HCT116 (cell line): ENCODE data around the gene CETP. TPM values are rescaled to one million over a fixed set of nuclear protein-coding genes. Genes with fewer than 3 reads are reported as not detected.

ENCODE experiments used
- ATAC-seq: fragments of 200-7000 bp; cut with Tn5 transposase; 2 replicates; pipeline ENCODE4 v1.9.1; 2020; ENCODE audit warnings: mild to moderate bottlenecking, moderate library complexity
- BruUV-seq: library from RNA; stranded (reverse); fragments of 400-500 nt; replicated peaks from 2 replicates; lab custom pipeline; 2021; lab: Mats Ljungman, UMichigan
- CTCF ChIA-PET: fragments of 300-600 bp; sonication (Branson Sonifier 250); formaldehyde crosslinking; loops from one replicate; lab custom pipeline; 2021; ENCODE audit warnings: antibody characterized with exemption; lab: Charles Lee
- POLR2A ChIA-PET: fragments of 300-600, 350-600 bp; sonication (Branson Sonifier 250); formaldehyde crosslinking; loops from one replicate; lab custom pipeline; 2021; ENCODE audit warnings: antibody characterized with exemption; lab: Charles Lee
- RAD21 ChIA-PET, 2 experiments: fragments of 300-600 bp; sonication (Branson Sonifier 250); formaldehyde crosslinking; loops; one replicate each; lab custom pipeline; 2023; ENCODE audit warnings: low total read pairs in 2 of 2; ENCODE audit not compliant: uncharacterized antibody in 2 of 2, unreplicated experiment in 2 of 2, low non-redundant PET in 1 of 2; lab: Charles Lee
- DNase-seq: peaks from one replicate; pipeline ENCODE4 v3.0.0-alpha.2; 2010; ENCODE audit warnings: low read depth, low spot score
- H2AFZ ChIP-seq: fragments of 200-600 bp; shearing (Covaris generic), sonication (generic); 2 replicates; pipeline ENCODE4 v1.6.1; 2017; ENCODE audit warnings: low read depth, mixed run types, mixed read lengths, antibody characterized with exemption, low read length; ENCODE audit not compliant: poor library complexity, severe bottlenecking
- H3K27ac ChIP-seq: 2 replicates; pipeline ENCODE4 v1.5.1; 2012; ENCODE audit warnings: low read depth, low read length
- H3K27me3 ChIP-seq: fragments of 200-600 bp; sonication (generic); 2 replicates; pipeline ENCODE4 v1.6.1; 2016; ENCODE audit warnings: mixed run types, low read length, mixed read lengths; ENCODE audit not compliant: insufficient read depth
- H3K36me3 ChIP-seq, 2 experiments: fragments of 200-500 bp in 1 of 2; fragments of 200-600 bp in 1 of 2; sonication (Bioruptor generic) in 1 of 2; sonication (generic) in 1 of 2; 2 replicates each; pipeline versions ENCODE4 v1.5.1 to v1.6.1; 2014 to 2016; ENCODE audit warnings: low read length in 2 of 2, inconsistent platforms in 1 of 2, mixed read lengths in 1 of 2, mixed run types in 1 of 2; ENCODE audit not compliant: insufficient read depth in 2 of 2, control insufficient read depth in 1 of 2
- H3K4me1 ChIP-seq, 2 experiments: fragments of 200-600 bp in 1 of 2; sonication (generic) in 1 of 2; 2 replicates each; pipeline versions ENCODE4 v1.5.1 to v1.6.1; 2012 to 2017; ENCODE audit warnings: low read length in 2 of 2, inconsistent platforms in 1 of 2, mild to moderate bottlenecking in 1 of 2, mixed read lengths in 1 of 2, mixed run types in 1 of 2, moderate library complexity in 1 of 2; ENCODE audit not compliant: insufficient read depth in 2 of 2, control insufficient read depth in 1 of 2
- H3K4me2 ChIP-seq: fragments of 200-600 bp; sonication (generic); 2 replicates; pipeline ENCODE4 v1.6.1; 2017; ENCODE audit warnings: mixed run types, low read length, mixed read lengths
- H3K4me3 ChIP-seq, 2 experiments: fragments of 200-600 bp in 1 of 2; sonication (generic) in 1 of 2; replicated peaks in 1 of 2; 2 replicates each; pipeline ENCODE4 v1.5.1; 2011 to 2016; ENCODE audit warnings: low read length in 2 of 2, control low read depth in 1 of 2, low read depth in 1 of 2, mild to moderate bottlenecking in 1 of 2, mixed read lengths in 1 of 2, mixed run types in 1 of 2
- H3K79me2 ChIP-seq: fragments of 200-600 bp; sonication (generic); 2 replicates; pipeline ENCODE4 v1.6.1; 2017; ENCODE audit warnings: mild to moderate bottlenecking, mixed run types, low read length, moderate library complexity, mixed read lengths; ENCODE audit not compliant: insufficient read depth
- H3K9ac ChIP-seq: fragments of 200-600 bp; sonication (generic); 2 replicates; pipeline ENCODE4 v1.6.1; 2016; ENCODE audit warnings: low read length, mixed read lengths
- H3K9me2 ChIP-seq: fragments of 200-600 bp; sonication (generic), shearing (Covaris generic); 2 replicates; pipeline ENCODE4 v1.6.1; 2017; ENCODE audit warnings: mixed run types, mild to moderate bottlenecking, moderate library complexity; ENCODE audit not compliant: insufficient read depth
- H3K9me3 ChIP-seq, 2 experiments: fragments of 200-500 bp in 1 of 2; fragments of 200-600 bp in 1 of 2; sonication (Bioruptor generic) in 1 of 2; sonication (generic) in 1 of 2; 2 replicates each; pipeline ENCODE4 v1.6.1; 2014 to 2017; ENCODE audit warnings: low read length in 2 of 2, mixed read lengths in 2 of 2, inconsistent platforms in 1 of 2, low read depth in 1 of 2, mild to moderate bottlenecking in 1 of 2, mixed run types in 1 of 2, moderate library complexity in 1 of 2; ENCODE audit not compliant: control insufficient read depth in 1 of 2, insufficient read depth in 1 of 2
- H4K20me1 ChIP-seq: fragments of 200-600 bp; sonication (generic), shearing (Covaris generic); 2 replicates; pipeline ENCODE4 v1.6.1; 2017; ENCODE audit warnings: mixed run types, mild to moderate bottlenecking, moderate library complexity; ENCODE audit not compliant: insufficient read depth
- CBX3 ChIP-seq: IDR thresholded peaks from 2 replicates; pipeline ENCODE4 v1.6.1; 2012; ENCODE audit warnings: low read depth
- EGR1 ChIP-seq: IDR thresholded peaks from 2 replicates; pipeline ENCODE4 v1.6.1; 2012; ENCODE audit warnings: low read depth
- ELF1 ChIP-seq: IDR thresholded peaks from 2 replicates; pipeline ENCODE4 v1.6.1; 2012; ENCODE audit warnings: low read depth, borderline replicate concordance
- FOSL1 ChIP-seq: IDR thresholded peaks from 2 replicates; pipeline ENCODE4 v1.6.1; 2012; ENCODE audit warnings: low read depth
- POLR2AphosphoS5 ChIP-seq: IDR thresholded peaks from 2 replicates; pipeline ENCODE4 v1.6.1; 2011; ENCODE audit warnings: mild to moderate bottlenecking, low read depth, low read length, moderate library complexity
- RAD21 ChIP-seq: IDR thresholded peaks from 2 replicates; pipeline ENCODE4 v1.6.1; 2012; ENCODE audit warnings: low read depth, mild to moderate bottlenecking
- SIN3A ChIP-seq: IDR thresholded peaks from 2 replicates; pipeline ENCODE4 v1.6.1; 2012; ENCODE audit warnings: low read depth
- SP1 ChIP-seq: IDR thresholded peaks from 2 replicates; pipeline ENCODE4 v1.6.1; 2012; ENCODE audit warnings: low read depth
- TCF7L2 ChIP-seq: IDR thresholded peaks from 2 replicates; pipeline ENCODE4 v1.7.0; 2011; ENCODE audit warnings: borderline replicate concordance, inconsistent platforms; ENCODE audit not compliant: insufficient read depth, insufficient read length; ENCODE audit errors: extremely low read depth
- YY1 ChIP-seq: IDR thresholded peaks from 2 replicates; pipeline ENCODE4 v1.6.1; 2011; ENCODE audit warnings: low read length, low read depth, moderate library complexity, mild to moderate bottlenecking; ENCODE audit not compliant: insufficient replicate concordance; ENCODE audit errors: extremely low read depth
- ZFX ChIP-seq: fragments of 450-650 bp; IDR thresholded peaks from 2 replicates; pipeline ENCODE4 v1.6.1; 2017
- ZNF274 ChIP-seq: fragments of 200-500 bp; sonication (Bioruptor generic); IDR thresholded peaks from 2 replicates; pipeline ENCODE4 v1.6.1; 2014; ENCODE audit warnings: mild to moderate bottlenecking, low read depth, low read length, inconsistent platforms
- intact Hi-C: fragments of 100-400 bp; cut with micrococcal nuclease; formaldehyde crosslinking; loops from 2 replicates; pipeline ENCODE4 v1.10.0; 2022
- total RNA-seq: library from RNA; stranded (reverse); gene quantifications from one replicate; pipeline ENCODE4 v1.2.1, GENCODE V29; 2021; ENCODE audit not compliant: unreplicated experiment
- TF ChIP-seq, protein P1 (sequence below), 3 experiments: fragments of 200-600 bp in 1 of 3; sonication (generic) in 1 of 3; IDR thresholded peaks in 2 of 3; conservative IDR thresholded peaks in 1 of 3; 2 replicates each; pipeline ENCODE4 v1.5.1; 2012 to 2017; ENCODE audit warnings: low read depth in 2 of 3, low read length in 2 of 3, antibody characterized with exemption in 1 of 3, borderline replicate concordance in 1 of 3, control low read depth in 1 of 3, mild to moderate bottlenecking in 1 of 3, mixed read lengths in 1 of 3, mixed run types in 1 of 3, moderate library complexity in 1 of 3; ENCODE audit not compliant: insufficient read depth in 1 of 3
- TF ChIP-seq, protein P2 (sequence below): IDR thresholded peaks from 2 replicates; pipeline ENCODE4 v1.6.1; 2011; ENCODE audit warnings: mild to moderate bottlenecking, low read length, moderate library complexity; ENCODE audit not compliant: insufficient replicate concordance; ENCODE audit errors: extremely low read depth
- TF ChIP-seq, protein P3 (sequence below): IDR thresholded peaks from 2 replicates; pipeline ENCODE4 v1.6.1; 2012; ENCODE audit warnings: low read depth

CETP gene
- total RNA-seq, 1 experiment from 2014 or later = not detected

DNA sequence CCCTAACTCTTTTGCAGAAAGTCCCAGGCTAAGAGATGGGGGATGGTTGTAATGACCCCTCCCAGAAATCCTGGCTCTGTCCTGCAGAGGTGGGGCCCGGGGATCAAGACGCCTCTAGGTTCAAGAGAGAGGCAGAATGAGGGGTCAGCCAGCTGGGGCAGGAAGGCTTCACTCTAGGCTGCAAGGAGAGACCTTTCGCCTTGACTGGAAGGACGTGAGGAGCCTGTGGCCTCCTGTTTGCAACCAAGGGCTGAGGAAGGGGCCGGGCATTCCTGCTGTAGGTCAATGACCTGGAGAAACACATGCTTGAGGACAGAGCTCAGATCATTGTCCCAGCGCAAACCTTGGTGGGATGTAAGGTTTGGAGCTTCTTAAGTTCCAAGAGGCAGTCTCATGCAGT is 8.7 kb upstream of the CETP start:
- Histone ChIP-seq H3K9ac (no peak overlapping the region), H3K79me2 (no peaks in the 10 kb centered on the region), H3K27me3 (no peaks in the 10 kb centered on the region), H3K9me3 (no peaks in the 10 kb centered on the region), H3K36me3 (no peaks in the 10 kb centered on the region), H4K20me1 (no peaks in the 10 kb centered on the region), H3K4me2 (no peak overlapping the region), H2AFZ (no peak overlapping the region), H3K27ac (no peak overlapping the region), H3K9me2 (no peaks in the 10 kb centered on the region), H3K4me3 (no peak overlapping the region), H3K4me1 (no peaks in the 10 kb centered on the region)
- ATAC-seq (no peak), DNase-seq (no peak)
- intact Hi-C loops = no loop called here
- RAD21 ChIA-PET = interaction anchor here in 1 of 2 experiments (1.3 kb wide), 1 partner anchor 87 kb away, joined by 4 read pairs; no protein-coding TSS in a partner anchor
- no TSS peak for BruUV-seq
- CTCF ChIA-PET = interaction anchor here (1.0 to 1.5 kb wide), 3 partner anchors 9 to 14 kb away, joined by 3 to 6 read pairs (median 4); no protein-coding TSS in a partner anchor
- no peak for TF ChIP-seq CBX3
- no peak for TF ChIP-seq SIN3A
- no peak for TF ChIP-seq RAD21
- TF ChIP-seq ZFX = no peak
- no peak for TF ChIP-seq ELF1
- TF ChIP-seq EGR1 = no peak
- no peak for TF ChIP-seq TCF7L2
- TF ChIP-seq, protein P1, sequence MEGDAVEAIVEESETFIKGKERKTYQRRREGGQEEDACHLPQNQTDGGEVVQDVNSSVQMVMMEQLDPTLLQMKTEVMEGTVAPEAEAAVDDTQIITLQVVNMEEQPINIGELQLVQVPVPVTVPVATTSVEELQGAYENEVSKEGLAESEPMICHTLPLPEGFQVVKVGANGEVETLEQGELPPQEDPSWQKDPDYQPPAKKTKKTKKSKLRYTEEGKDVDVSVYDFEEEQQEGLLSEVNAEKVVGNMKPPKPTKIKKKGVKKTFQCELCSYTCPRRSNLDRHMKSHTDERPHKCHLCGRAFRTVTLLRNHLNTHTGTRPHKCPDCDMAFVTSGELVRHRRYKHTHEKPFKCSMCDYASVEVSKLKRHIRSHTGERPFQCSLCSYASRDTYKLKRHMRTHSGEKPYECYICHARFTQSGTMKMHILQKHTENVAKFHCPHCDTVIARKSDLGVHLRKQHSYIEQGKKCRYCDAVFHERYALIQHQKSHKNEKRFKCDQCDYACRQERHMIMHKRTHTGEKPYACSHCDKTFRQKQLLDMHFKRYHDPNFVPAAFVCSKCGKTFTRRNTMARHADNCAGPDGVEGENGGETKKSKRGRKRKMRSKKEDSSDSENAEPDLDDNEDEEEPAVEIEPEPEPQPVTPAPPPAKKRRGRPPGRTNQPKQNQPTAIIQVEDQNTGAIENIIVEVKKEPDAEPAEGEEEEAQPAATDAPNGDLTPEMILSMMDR (IDR thresholded peaks at IDR 0.05 in 2 of 3, conservative IDR thresholded peaks at IDR 0.05 in 1 of 3; ENCODE audit: borderline replicate concordance in 1 of 3, insufficient read depth in 1 of 3, low read depth in 2 of 3, low read length in 2 of 3) = no peak
- no peak for TF ChIP-seq SP1
- TF ChIP-seq FOSL1 = no peak
- TF ChIP-seq, protein P2, sequence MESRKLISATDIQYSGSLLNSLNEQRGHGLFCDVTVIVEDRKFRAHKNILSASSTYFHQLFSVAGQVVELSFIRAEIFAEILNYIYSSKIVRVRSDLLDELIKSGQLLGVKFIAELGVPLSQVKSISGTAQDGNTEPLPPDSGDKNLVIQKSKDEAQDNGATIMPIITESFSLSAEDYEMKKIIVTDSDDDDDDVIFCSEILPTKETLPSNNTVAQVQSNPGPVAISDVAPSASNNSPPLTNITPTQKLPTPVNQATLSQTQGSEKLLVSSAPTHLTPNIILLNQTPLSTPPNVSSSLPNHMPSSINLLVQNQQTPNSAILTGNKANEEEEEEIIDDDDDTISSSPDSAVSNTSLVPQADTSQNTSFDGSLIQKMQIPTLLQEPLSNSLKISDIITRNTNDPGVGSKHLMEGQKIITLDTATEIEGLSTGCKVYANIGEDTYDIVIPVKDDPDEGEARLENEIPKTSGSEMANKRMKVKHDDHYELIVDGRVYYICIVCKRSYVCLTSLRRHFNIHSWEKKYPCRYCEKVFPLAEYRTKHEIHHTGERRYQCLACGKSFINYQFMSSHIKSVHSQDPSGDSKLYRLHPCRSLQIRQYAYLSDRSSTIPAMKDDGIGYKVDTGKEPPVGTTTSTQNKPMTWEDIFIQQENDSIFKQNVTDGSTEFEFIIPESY = no peak
- TF ChIP-seq, protein P3, sequence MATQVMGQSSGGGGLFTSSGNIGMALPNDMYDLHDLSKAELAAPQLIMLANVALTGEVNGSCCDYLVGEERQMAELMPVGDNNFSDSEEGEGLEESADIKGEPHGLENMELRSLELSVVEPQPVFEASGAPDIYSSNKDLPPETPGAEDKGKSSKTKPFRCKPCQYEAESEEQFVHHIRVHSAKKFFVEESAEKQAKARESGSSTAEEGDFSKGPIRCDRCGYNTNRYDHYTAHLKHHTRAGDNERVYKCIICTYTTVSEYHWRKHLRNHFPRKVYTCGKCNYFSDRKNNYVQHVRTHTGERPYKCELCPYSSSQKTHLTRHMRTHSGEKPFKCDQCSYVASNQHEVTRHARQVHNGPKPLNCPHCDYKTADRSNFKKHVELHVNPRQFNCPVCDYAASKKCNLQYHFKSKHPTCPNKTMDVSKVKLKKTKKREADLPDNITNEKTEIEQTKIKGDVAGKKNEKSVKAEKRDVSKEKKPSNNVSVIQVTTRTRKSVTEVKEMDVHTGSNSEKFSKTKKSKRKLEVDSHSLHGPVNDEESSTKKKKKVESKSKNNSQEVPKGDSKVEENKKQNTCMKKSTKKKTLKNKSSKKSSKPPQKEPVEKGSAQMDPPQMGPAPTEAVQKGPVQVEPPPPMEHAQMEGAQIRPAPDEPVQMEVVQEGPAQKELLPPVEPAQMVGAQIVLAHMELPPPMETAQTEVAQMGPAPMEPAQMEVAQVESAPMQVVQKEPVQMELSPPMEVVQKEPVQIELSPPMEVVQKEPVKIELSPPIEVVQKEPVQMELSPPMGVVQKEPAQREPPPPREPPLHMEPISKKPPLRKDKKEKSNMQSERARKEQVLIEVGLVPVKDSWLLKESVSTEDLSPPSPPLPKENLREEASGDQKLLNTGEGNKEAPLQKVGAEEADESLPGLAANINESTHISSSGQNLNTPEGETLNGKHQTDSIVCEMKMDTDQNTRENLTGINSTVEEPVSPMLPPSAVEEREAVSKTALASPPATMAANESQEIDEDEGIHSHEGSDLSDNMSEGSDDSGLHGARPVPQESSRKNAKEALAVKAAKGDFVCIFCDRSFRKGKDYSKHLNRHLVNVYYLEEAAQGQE = no peak
- TF ChIP-seq ZNF274 = no peak
- no peak for TF ChIP-seq POLR2AphosphoS5
- TF ChIP-seq YY1 = no peak
- POLR2A ChIA-PET = no interaction called here
